H9 (cell line): Measurements from ENCODE around the gene IL17RE. TPM values are rescaled to one million over a fixed set of nuclear protein-coding genes. Genes with fewer than 3 reads are reported as not detected.

Experiments
- DNase-seq: peaks from one replicate; pipeline ENCODE4 v3.0.0-alpha.2; 2017
- H2AFZ ChIP-seq: one replicate; pipeline ENCODE4 v1.6.1; 2013; ENCODE audit warnings: mild to moderate bottlenecking, low read length, control low read depth, moderate library complexity
- H2AK5ac ChIP-seq: 2 replicates; pipeline ENCODE4 v1.6.1; 2013; ENCODE audit warnings: low read length, control low read depth, mixed read lengths; ENCODE audit not compliant: insufficient read length
- H2BK120ac ChIP-seq: one replicate; pipeline ENCODE4 v1.6.1; 2013; ENCODE audit warnings: low read depth, mild to moderate bottlenecking, low read length, control low read depth, inconsistent platforms; ENCODE audit not compliant: poor library complexity, severe bottlenecking
- H2BK12ac ChIP-seq: 2 replicates; pipeline ENCODE4 v1.6.1; 2013; ENCODE audit warnings: low read length, control low read depth, mixed read lengths, low read depth; ENCODE audit not compliant: insufficient read length
- H2BK15ac ChIP-seq: 2 replicates; pipeline ENCODE4 v1.6.1; 2013; ENCODE audit warnings: low read depth, low read length, control low read depth
- H2BK20ac ChIP-seq: one replicate; pipeline ENCODE4 v1.6.1; 2013; ENCODE audit warnings: low read depth, mild to moderate bottlenecking, low read length, control low read depth, inconsistent platforms; ENCODE audit not compliant: poor library complexity, severe bottlenecking
- H2BK5ac ChIP-seq: 2 replicates; pipeline ENCODE4 v1.6.1; 2013; ENCODE audit warnings: low read length, control low read depth, mixed read lengths; ENCODE audit not compliant: insufficient read length
- H3K14ac ChIP-seq: 2 replicates; pipeline ENCODE4 v1.6.1; 2013; ENCODE audit warnings: low read length, control low read depth; ENCODE audit not compliant: insufficient read depth
- H3K18ac ChIP-seq: 2 replicates; pipeline ENCODE4 v1.6.1; 2013; ENCODE audit warnings: low read depth, mild to moderate bottlenecking, mixed read lengths, low read length, control low read depth; ENCODE audit not compliant: insufficient read length
- H3K23ac ChIP-seq: 2 replicates; pipeline ENCODE4 v1.6.1; 2013; ENCODE audit warnings: low read length, control low read depth, mixed read lengths, low read depth; ENCODE audit not compliant: insufficient read length
- H3K23me2 ChIP-seq: 2 replicates; pipeline ENCODE4 v1.6.1; 2013; ENCODE audit warnings: low read depth, mild to moderate bottlenecking, mixed read lengths, low read length, control low read depth; ENCODE audit not compliant: insufficient read length, poor library complexity, severe bottlenecking
- H3K27ac ChIP-seq: 2 replicates; pipeline ENCODE4 v1.5.1; 2013; ENCODE audit warnings: low read length, control low read depth, mixed read lengths, low read depth; ENCODE audit not compliant: insufficient read length
- H3K27me3 ChIP-seq: 2 replicates; pipeline ENCODE4 v1.6.1; 2013; ENCODE audit warnings: low read length, control low read depth, inconsistent platforms; ENCODE audit not compliant: insufficient read depth
- H3K4ac ChIP-seq: 2 replicates; pipeline ENCODE4 v1.6.1; 2013; ENCODE audit warnings: low read depth, mild to moderate bottlenecking, control low read depth, inconsistent platforms, low read length, moderate library complexity
- H3K4me1 ChIP-seq: 2 replicates; pipeline ENCODE4 v1.6.1; 2013; ENCODE audit warnings: low read length, control low read depth, inconsistent platforms; ENCODE audit not compliant: insufficient read depth
- H3K4me2 ChIP-seq: 2 replicates; pipeline ENCODE4 v1.6.1; 2013; ENCODE audit warnings: low read length, control low read depth, mixed read lengths; ENCODE audit not compliant: insufficient read length, insufficient read depth
- H3K56ac ChIP-seq: 2 replicates; pipeline ENCODE4 v1.6.1; 2013; ENCODE audit warnings: low read depth, mild to moderate bottlenecking, mixed read lengths, low read length, control low read depth; ENCODE audit not compliant: insufficient read length
- H3K79me1 ChIP-seq: 2 replicates; pipeline ENCODE4 v1.6.1; 2013; ENCODE audit warnings: low read depth, mild to moderate bottlenecking, moderate library complexity, low read length, control low read depth, inconsistent platforms; ENCODE audit not compliant: insufficient read depth, poor library complexity, severe bottlenecking
- H3K79me2 ChIP-seq: 2 replicates; pipeline ENCODE4 v1.6.1; 2013; ENCODE audit warnings: low read length, control low read depth, inconsistent platforms; ENCODE audit not compliant: insufficient read depth
- H3K9ac ChIP-seq: 2 replicates; pipeline ENCODE4 v1.6.1; 2013; ENCODE audit warnings: low read length, control low read depth, mixed read lengths; ENCODE audit not compliant: insufficient read length; ENCODE audit errors: extremely low read depth
- H3K9me3 ChIP-seq: one replicate; pipeline ENCODE4 v1.6.1; 2013; ENCODE audit warnings: low read depth, low read length, inconsistent platforms; ENCODE audit not compliant: control insufficient read depth
- H3T11ph ChIP-seq: one replicate; pipeline ENCODE4 v1.6.1; 2013; ENCODE audit warnings: mild to moderate bottlenecking, low read length, control low read depth, inconsistent platforms
- H4K20me1 ChIP-seq: one replicate; pipeline ENCODE4 v1.6.1; 2013; ENCODE audit not compliant: control insufficient read depth, insufficient read length, insufficient read depth
- H4K5ac ChIP-seq: 2 replicates; pipeline ENCODE4 v1.6.1; 2013; ENCODE audit warnings: low read depth, mild to moderate bottlenecking, mixed read lengths, low read length, control low read depth; ENCODE audit not compliant: insufficient read length
- H4K8ac ChIP-seq: replicated peaks from 2 replicates; pipeline ENCODE4 v1.6.1; 2013; ENCODE audit warnings: low read length, control low read depth, mixed read lengths, low read depth; ENCODE audit not compliant: insufficient read length
- H4K91ac ChIP-seq: 2 replicates; pipeline ENCODE4 v1.6.1; 2013; ENCODE audit warnings: low read depth, mild to moderate bottlenecking, moderate library complexity, mixed read lengths, low read length, control low read depth; ENCODE audit not compliant: insufficient read length
- H3K27ac Mint-ChIP-seq, 3 experiments: 2 replicates in 2 of 3; 3 replicates in 1 of 3; pipeline ENCODE4 v1.8.0; 2020 to 2021; ENCODE audit warnings: mixed read lengths in 3 of 3, mild to moderate bottlenecking in 1 of 3, moderate library complexity in 1 of 3
- H3K27me3 Mint-ChIP-seq: 2 replicates; pipeline ENCODE4 v1.8.0; 2021; ENCODE audit warnings: low read depth, mild to moderate bottlenecking, moderate library complexity, mixed read lengths
- H3K36me3 Mint-ChIP-seq, 3 experiments: 2 replicates in 2 of 3; 3 replicates in 1 of 3; pipeline ENCODE4 v1.8.0; 2020 to 2021; ENCODE audit warnings: low read depth in 3 of 3, mixed read lengths in 3 of 3; ENCODE audit not compliant: insufficient read depth in 1 of 3
- H3K4me1 Mint-ChIP-seq, 2 experiments: 2 replicates each; pipeline ENCODE4 v1.8.0; 2020; ENCODE audit warnings: mixed read lengths in 2 of 2
- H3K4me3 Mint-ChIP-seq, 2 experiments: 2 replicates in 1 of 2; 3 replicates in 1 of 2; pipeline ENCODE4 v1.8.0; 2020 to 2021; ENCODE audit warnings: mild to moderate bottlenecking in 2 of 2, mixed read lengths in 2 of 2, moderate library complexity in 1 of 2
- H3K9me3 Mint-ChIP-seq, 2 experiments: 2 replicates in 1 of 2; 3 replicates in 1 of 2; pipeline ENCODE4 v1.8.0; 2020; ENCODE audit warnings: mild to moderate bottlenecking in 2 of 2, mixed read lengths in 2 of 2, moderate library complexity in 1 of 2
- WGBS: extraction: QIAGEN DNeasy Blood & Tissue Kit; methylation state at CpG from one replicate; pipeline ENCODE4 v1.1.7; 2013; ENCODE audit warnings: missing lambda C conversion rate, low lambda C conversion rate, mixed read lengths; ENCODE audit not compliant: insufficient read length; ENCODE audit errors: extremely low coverage; 5-methylcytosine and 5-hydroxymethylcytosine counted together
- total RNA-seq: library from RNA; stranded (reverse); gene quantifications from 2 replicates; pipeline ENCODE4 v1.2.1, GENCODE V29; 2021
- TF ChIP-seq, protein P1 (sequence below): fragments of 200-600 bp; sonication (generic); conservative IDR thresholded peaks from 3 replicates; pipeline ENCODE4 v1.8.0; 2021; ENCODE audit warnings: antibody characterized with exemption, mild to moderate bottlenecking

The IL17RE gene
- total RNA-seq, 1 experiment from 2014 or later: 2.1 TPM

DNA sequence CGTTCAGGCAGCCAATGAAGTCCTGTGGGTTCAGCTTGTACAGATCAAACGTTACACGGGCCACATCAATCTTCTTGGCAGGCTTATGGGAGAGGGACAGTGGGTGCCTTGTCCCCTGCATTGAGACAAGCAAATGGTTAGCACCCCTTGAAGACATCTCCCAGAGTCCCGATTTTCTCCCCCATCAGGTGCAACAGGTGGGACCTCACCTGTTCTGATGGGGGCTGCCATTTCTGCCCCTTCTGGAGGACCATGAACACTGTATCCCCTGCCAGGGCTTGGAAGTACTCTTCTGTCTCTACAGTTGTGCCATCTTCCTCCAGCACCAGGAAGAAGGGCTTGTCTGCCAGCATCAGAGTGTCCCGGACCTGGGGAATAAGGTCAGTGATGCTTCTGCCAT is 32.7 kb upstream of the IL17RE start:
- no peak overlapping the region for H3K4ac ChIP-seq
- H4K91ac ChIP-seq: no peak overlapping the region
- no peak for DNase-seq
- H3K36me3 Mint-ChIP-seq: no peaks in the 10 kb centered on the region
- no peaks in the 10 kb centered on the region for H3K4me1 ChIP-seq
- no peak overlapping the region for H2BK15ac ChIP-seq
- no peak overlapping the region for H3T11ph ChIP-seq
- H2BK5ac ChIP-seq: no peak overlapping the region
- H3K79me1 ChIP-seq: no peaks in the 10 kb centered on the region
- no peaks in the 10 kb centered on the region for H4K20me1 ChIP-seq
- no peak overlapping the region for H2BK120ac ChIP-seq
- no CpG with 5 or more reads among the region's 5 CpGs for WGBS
- H3K79me2 ChIP-seq: no peaks in the 10 kb centered on the region
- no peaks in the 10 kb centered on the region for H3K23me2 ChIP-seq
- no peaks in the 10 kb centered on the region for H3K27me3 ChIP-seq
- H4K5ac ChIP-seq: no peak overlapping the region
- H3K9ac ChIP-seq: no peak overlapping the region
- H2AFZ ChIP-seq: no peak overlapping the region
- no peak overlapping the region for H3K27ac ChIP-seq
- no peaks in the 10 kb centered on the region for H3K4me1 Mint-ChIP-seq
- TF ChIP-seq, protein P1, sequence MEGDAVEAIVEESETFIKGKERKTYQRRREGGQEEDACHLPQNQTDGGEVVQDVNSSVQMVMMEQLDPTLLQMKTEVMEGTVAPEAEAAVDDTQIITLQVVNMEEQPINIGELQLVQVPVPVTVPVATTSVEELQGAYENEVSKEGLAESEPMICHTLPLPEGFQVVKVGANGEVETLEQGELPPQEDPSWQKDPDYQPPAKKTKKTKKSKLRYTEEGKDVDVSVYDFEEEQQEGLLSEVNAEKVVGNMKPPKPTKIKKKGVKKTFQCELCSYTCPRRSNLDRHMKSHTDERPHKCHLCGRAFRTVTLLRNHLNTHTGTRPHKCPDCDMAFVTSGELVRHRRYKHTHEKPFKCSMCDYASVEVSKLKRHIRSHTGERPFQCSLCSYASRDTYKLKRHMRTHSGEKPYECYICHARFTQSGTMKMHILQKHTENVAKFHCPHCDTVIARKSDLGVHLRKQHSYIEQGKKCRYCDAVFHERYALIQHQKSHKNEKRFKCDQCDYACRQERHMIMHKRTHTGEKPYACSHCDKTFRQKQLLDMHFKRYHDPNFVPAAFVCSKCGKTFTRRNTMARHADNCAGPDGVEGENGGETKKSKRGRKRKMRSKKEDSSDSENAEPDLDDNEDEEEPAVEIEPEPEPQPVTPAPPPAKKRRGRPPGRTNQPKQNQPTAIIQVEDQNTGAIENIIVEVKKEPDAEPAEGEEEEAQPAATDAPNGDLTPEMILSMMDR: no peak
- H3K4me2 ChIP-seq: no peak overlapping the region
- no peak overlapping the region for H2BK12ac ChIP-seq
- H3K4me3 Mint-ChIP-seq: no peak overlapping the region
- no peak overlapping the region for H2AK5ac ChIP-seq
- H3K18ac ChIP-seq: no peak overlapping the region
- H3K27ac Mint-ChIP-seq: no peak overlapping the region
- no peak overlapping the region for H3K56ac ChIP-seq
- H3K9me3 ChIP-seq: no peaks in the 10 kb centered on the region
- H3K23ac ChIP-seq: no peak overlapping the region
- no peak overlapping the region; the same call in 1 of the 2 replicates for H3K14ac ChIP-seq
- H3K27me3 Mint-ChIP-seq: peaks cover 8% of the 10 kb centered on the region
- no peaks in the 10 kb centered on the region for H3K9me3 Mint-ChIP-seq
- H4K8ac ChIP-seq: no peak overlapping the region
- no peak overlapping the region for H2BK20ac ChIP-seq
